ENCODE results near the gene SPTLC3. TPM values are rescaled to one million over a fixed set of nuclear protein-coding genes. Genes with fewer than 3 reads are reported as not detected.

SPTLC3 gene
- total and polyA plus RNA-seq, 2 donors (not counting 1 experiment from before 2014, with no cell fraction given) = not detected

- peaks cover 0 to 4% (median 0%) of the 10 kb centered on the region in 3 donors for H3K9me3 ChIP-seq (ENCODE audit: control extremely low read depth in 1 of 3, control insufficient read depth in 2 of 3, insufficient read depth in 1 of 3, low read length in 2 of 3)
- no peaks in the 10 kb centered on the region for H3K36me3 ChIP-seq (replicated peaks in 1 of 2; ENCODE audit: control extremely low read depth in 1 of 2, control insufficient read depth in 1 of 2, extremely low read depth in 1 of 2, insufficient read depth in 2 of 2, low read length in 1 of 2)
- Mint-ChIP-seq H3K27me3 (no peaks in the 10 kb centered on the region), H3K4me3 (no peak overlapping the region), H3K9me3 (ENCODE audit: insufficient read depth) (no peaks in the 10 kb centered on the region), H3K27ac (no peak overlapping the region), H3K4me1 (no peaks in the 10 kb centered on the region)
- no peaks in the 10 kb centered on the region for H4K20me1 ChIP-seq (ENCODE audit: control insufficient read depth, insufficient read depth, low read length, poor library complexity, severe bottlenecking)
- H3K9ac ChIP-seq (ENCODE audit: low read length) = no peak overlapping the region
- peak; percentile 25 for TF ChIP-seq CTCF (IDR thresholded peaks at IDR 0.05)
- TF ChIP-seq EZH2 (IDR thresholded peaks at IDR 0.05; ENCODE audit: borderline replicate concordance, insufficient read depth, low read depth, low read length, poor library complexity, severe bottlenecking) = no peak
- no peak overlapping the region for H3K4me3 ChIP-seq (ENCODE audit: control extremely low read depth in 1 of 5, extremely low read depth in 1 of 5, insufficient read depth in 1 of 5, low read depth in 2 of 5, low read length in 4 of 5)
- H2AFZ ChIP-seq (ENCODE audit: insufficient read depth, low read depth, low read length, poor library complexity, severe bottlenecking) = no peak overlapping the region
- no peaks in the 10 kb centered on the region for H3K27me3 ChIP-seq (replicated peaks in 1 of 4; ENCODE audit: control extremely low read depth in 1 of 4, control insufficient read depth in 3 of 4, insufficient read depth in 4 of 4, low read length in 3 of 4)
- DNase-seq (peak; percentile 6), ATAC-seq (ENCODE audit: low read depth) (no peak)
- no peaks in the 10 kb centered on the region for H3K79me2 ChIP-seq (ENCODE audit: control insufficient read depth, insufficient read depth, low read length)
- no peak overlapping the region for H3K4me2 ChIP-seq (replicated peaks; ENCODE audit: low read depth, low read length, poor library complexity, severe bottlenecking)
- POLR2A ChIA-PET = no interaction called here
- no peak overlapping the region for H3K27ac ChIP-seq (ENCODE audit: low read length in 2 of 2)
- CTCF ChIA-PET = no interaction called here
- no peaks in the 10 kb centered on the region for H3K4me1 ChIP-seq (ENCODE audit: control insufficient read depth in 2 of 2, insufficient read depth in 2 of 2, low read length in 2 of 2)
- intact Hi-C loops (cut with micrococcal nuclease) = loop anchor here (5.0 kb wide), 1 partner anchor 802 kb away; no protein-coding TSS in a partner anchor
- 54% methylated on average over 2 of the region's 4 CpGs for WGBS (ENCODE audit: insufficient coverage)
Measured at GRCh38 chr20:12970372-12970821, 38.4 kb upstream of the SPTLC3 start.

GRCh38 chr20:12975833-12976608 is 32.8 kb upstream of the SPTLC3 start:
- H2AFZ ChIP-seq (ENCODE audit: insufficient read depth, low read depth, low read length, poor library complexity, severe bottlenecking) = no peak overlapping the region
- H3K9ac ChIP-seq (ENCODE audit: low read length) = no peak overlapping the region
- Mint-ChIP-seq H3K9me3 (ENCODE audit: insufficient read depth) (no peaks in the 10 kb centered on the region), H3K27me3 (no peaks in the 10 kb centered on the region), H3K4me3 (no peak overlapping the region), H3K27ac (no peak overlapping the region), H3K4me1 (no peaks in the 10 kb centered on the region)
- TF ChIP-seq CTCF (IDR thresholded peaks at IDR 0.05) = no peak
- no peaks in the 10 kb centered on the region for H3K36me3 ChIP-seq (replicated peaks in 1 of 2; ENCODE audit: control extremely low read depth in 1 of 2, control insufficient read depth in 1 of 2, extremely low read depth in 1 of 2, insufficient read depth in 2 of 2, low read length in 1 of 2)
- WGBS (ENCODE audit: insufficient coverage) = 88% methylated on average over 2 of the region's 4 CpGs
- H3K9me3 ChIP-seq (ENCODE audit: control extremely low read depth in 1 of 3, control insufficient read depth in 2 of 3, insufficient read depth in 1 of 3, low read length in 2 of 3) = no peaks in the 10 kb centered on the region
- H3K27me3 ChIP-seq (replicated peaks in 1 of 4; ENCODE audit: control extremely low read depth in 1 of 4, control insufficient read depth in 3 of 4, insufficient read depth in 4 of 4, low read length in 3 of 4) = no peaks in the 10 kb centered on the region
- CTCF ChIA-PET = no interaction called here
- no peak overlapping the region for H3K27ac ChIP-seq (ENCODE audit: low read length in 2 of 2)
- H3K79me2 ChIP-seq (ENCODE audit: control insufficient read depth, insufficient read depth, low read length) = no peaks in the 10 kb centered on the region
- H4K20me1 ChIP-seq (ENCODE audit: control insufficient read depth, insufficient read depth, low read length, poor library complexity, severe bottlenecking) = no peaks in the 10 kb centered on the region
- no peak overlapping the region for H3K4me3 ChIP-seq (ENCODE audit: control extremely low read depth in 1 of 5, extremely low read depth in 1 of 5, insufficient read depth in 1 of 5, low read depth in 2 of 5, low read length in 4 of 5)
- ATAC-seq (ENCODE audit: low read depth) (no peak), DNase-seq (no peak)
- POLR2A ChIA-PET = no interaction called here
- intact Hi-C loops (cut with micrococcal nuclease) = no loop called here
- no peaks in the 10 kb centered on the region for H3K4me1 ChIP-seq (ENCODE audit: control insufficient read depth in 2 of 2, insufficient read depth in 2 of 2, low read length in 2 of 2)
- H3K4me2 ChIP-seq (replicated peaks; ENCODE audit: low read depth, low read length, poor library complexity, severe bottlenecking) = no peak overlapping the region
